MCF 10A (cell line): ENCODE measurements around the gene RXFP4. TPM values are rescaled to one million over a fixed set of nuclear protein-coding genes. Genes with fewer than 3 reads are reported as not detected.

Source experiments
- BruUV-seq: library from RNA; stranded (reverse); fragments of 400-500 nt; replicated peaks from 2 replicates; lab custom pipeline; 2021; lab: Mats Ljungman, UMichigan
- CTCF ChIA-PET: fragments of 300-600 bp; sonication (Branson Sonifier 250); formaldehyde crosslinking; extraction: SDS; loops from one replicate; lab custom pipeline; 2021; ENCODE audit warnings: antibody characterized with exemption, inconsistent platforms; lab: Yijun Ruan, JAX
- POLR2A ChIA-PET: fragments of 300-600, 350-650 bp; sonication (Branson Sonifier 250); formaldehyde crosslinking; extraction: SDS; loops from one replicate; lab custom pipeline; 2020; ENCODE audit warnings: antibody characterized with exemption, inconsistent platforms; lab: Yijun Ruan, JAX
- DNase-seq: peaks from one replicate; pipeline ENCODE4 v3.0.0-alpha.2; 2018; ENCODE audit not compliant: unreplicated experiment
- H3K27ac Mint-ChIP-seq: one replicate; pipeline ENCODE4 v1.8.0; 2022; ENCODE audit warnings: mild to moderate bottlenecking, low read depth, mixed read lengths; ENCODE audit not compliant: unreplicated experiment
- H3K27me3 Mint-ChIP-seq: one replicate; pipeline ENCODE4 v1.8.0; 2022; ENCODE audit warnings: mixed read lengths; ENCODE audit not compliant: insufficient read depth, unreplicated experiment
- H3K36me3 Mint-ChIP-seq: one replicate; pipeline ENCODE4 v1.8.0; 2022; ENCODE audit warnings: mild to moderate bottlenecking, moderate library complexity, mixed read lengths; ENCODE audit not compliant: insufficient read depth, unreplicated experiment
- H3K4me1 Mint-ChIP-seq: one replicate; pipeline ENCODE4 v1.8.0; 2022; ENCODE audit warnings: mixed read lengths; ENCODE audit not compliant: insufficient read depth, unreplicated experiment
- H3K4me3 Mint-ChIP-seq: one replicate; pipeline ENCODE4 v1.8.0; 2022; ENCODE audit warnings: mild to moderate bottlenecking, moderate library complexity, mixed read lengths; ENCODE audit not compliant: unreplicated experiment
- H3K9me3 Mint-ChIP-seq: one replicate; pipeline ENCODE4 v1.8.0; 2022; ENCODE audit warnings: mixed read lengths; ENCODE audit not compliant: unreplicated experiment
- CTCF ChIP-seq: fragments of 200-600 bp; IDR thresholded peaks from one replicate; pipeline ENCODE4 v1.8.0; 2022; ENCODE audit warnings: antibody characterized with exemption, mild to moderate bottlenecking; ENCODE audit not compliant: unreplicated experiment
- intact Hi-C: fragments of 100-400 bp; cut with micrococcal nuclease; formaldehyde crosslinking; loops from 2 replicates; pipeline ENCODE4 v1.14.1; 2022
- total RNA-seq: library from RNA; stranded (reverse); gene quantifications from 2 replicates; pipeline ENCODE4 v1.2.3, GENCODE V29; 2022

Gene RXFP4
- total RNA-seq, 1 experiment from 2014 or later: not detected

DNA sequence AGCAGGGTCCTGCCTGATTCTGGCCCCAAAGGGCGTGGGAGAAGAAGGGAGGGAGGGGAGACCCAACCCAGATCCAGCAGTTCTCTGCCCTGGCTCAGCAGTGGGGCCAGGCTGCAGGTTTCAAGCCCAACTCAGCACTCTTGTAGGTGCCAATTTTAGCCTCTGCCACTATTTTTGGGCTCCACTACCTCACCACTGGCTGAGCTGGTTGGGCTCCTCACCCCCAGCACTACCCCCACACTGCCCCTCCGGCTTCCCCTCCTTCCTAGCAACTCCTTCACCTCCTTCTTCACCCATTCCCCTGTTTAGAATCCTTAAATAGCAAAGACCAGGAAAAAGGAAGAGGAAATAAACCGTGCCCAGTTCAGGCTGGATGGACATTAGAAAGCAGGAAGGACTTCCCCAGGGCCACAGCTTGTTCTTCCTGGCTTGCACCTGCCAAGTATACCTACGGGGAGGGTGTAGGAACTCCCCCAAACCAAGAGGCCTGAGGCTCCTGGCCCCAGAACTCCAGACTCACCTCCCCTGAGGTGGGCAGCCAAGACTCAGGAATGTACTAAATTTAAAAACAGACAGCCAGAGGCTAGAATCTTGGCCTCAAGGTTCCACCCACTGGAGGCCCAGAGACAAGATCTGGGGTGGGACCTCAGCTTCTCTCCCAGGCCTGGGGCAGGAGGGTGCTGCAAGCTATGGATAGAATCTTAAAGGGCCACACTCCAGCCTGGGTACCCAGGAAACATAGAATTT, 38.3 kb downstream of the RXFP4 start:
- DNase-seq: peak; percentile 83
- no TSS peak for BruUV-seq
- peaks cover 87% of the 10 kb centered on the region for H3K4me1 Mint-ChIP-seq
- no peaks in the 10 kb centered on the region for H3K27me3 Mint-ChIP-seq
- ChIA-PET CTCF (interaction anchor here (0.6 to 11.9 kb wide), 9 partner anchors 9 to 150 kb away, joined by 4 to 136 read pairs (median 11); partner anchors contain the start of genes KHDC4 and RXFP4), POLR2A (interaction anchor here (0.6 to 13.3 kb wide), 15 partner anchors 9 to 753 kb away, joined by 3 to 294 read pairs (median 5); partner anchors contain the start of genes KHDC4, PMF1 and RXFP4)
- no peaks in the 10 kb centered on the region for H3K9me3 Mint-ChIP-seq
- H3K4me3 Mint-ChIP-seq: peak overlapping the region; percentile 81
- H3K36me3 Mint-ChIP-seq: peaks cover 20% of the 10 kb centered on the region
- peak overlapping the region; percentile 90 for H3K27ac Mint-ChIP-seq
- intact Hi-C loops: loop anchor here (1.0 to 10.0 kb wide), 2 partner anchors 17 to 255 kb away; no protein-coding TSS in a partner anchor
- TF ChIP-seq CTCF: no peak

GRCh38 chr1:155981266-155982088, 40.0 kb downstream of the RXFP4 start:
- CTCF ChIA-PET: interaction anchor here (0.5 to 11.9 kb wide), 12 partner anchors 7 to 611 kb away, joined by 3 to 136 read pairs (median 6); partner anchors contain the start of genes KHDC4 and RXFP4
- H3K9me3 Mint-ChIP-seq: no peaks in the 10 kb centered on the region

DNA sequence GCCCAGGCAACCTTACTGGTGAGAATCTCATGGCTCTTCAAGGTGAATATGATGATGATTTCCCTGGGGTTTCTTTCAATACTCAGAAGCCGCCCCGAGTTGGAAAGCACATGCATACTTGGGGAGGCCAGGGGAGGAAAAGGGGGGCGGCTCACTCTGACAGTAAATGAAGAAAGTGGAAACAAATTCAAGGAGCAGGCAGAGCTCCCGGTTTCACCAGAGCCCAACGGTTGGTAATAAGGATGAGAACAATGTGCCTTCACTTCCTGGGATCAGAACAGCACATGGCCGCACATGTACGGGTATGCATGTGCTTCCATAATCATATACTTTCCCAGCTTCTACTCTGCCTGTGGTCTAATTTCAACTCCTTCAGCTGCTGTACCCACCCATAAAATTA, 40.7 kb downstream of the RXFP4 start:
- no peaks in the 10 kb centered on the region for H3K27me3 Mint-ChIP-seq
- peaks cover 63% of the 10 kb centered on the region for H3K4me1 Mint-ChIP-seq
- H3K27ac Mint-ChIP-seq: peak overlapping the region; percentile 90
- intact Hi-C loops: loop anchor here (10.0 kb wide), 1 partner anchor 257 kb away; no protein-coding TSS in a partner anchor
- H3K9me3 Mint-ChIP-seq: no peaks in the 10 kb centered on the region
- TF ChIP-seq CTCF: no peak
- no peak for DNase-seq
- no TSS peak for BruUV-seq
- CTCF ChIA-PET: interaction anchor here (0.6 to 11.9 kb wide), 8 partner anchors 11 to 611 kb away, joined by 3 to 136 read pairs (median 4); partner anchors contain the start of gene RXFP4
- peaks cover 13% of the 10 kb centered on the region for H3K36me3 Mint-ChIP-seq
- POLR2A ChIA-PET: interaction anchor here (1.1 to 13.3 kb wide), 7 partner anchors 7 to 50 kb away, joined by 3 to 294 read pairs (median 14); partner anchors contain the start of genes KHDC4, RXFP4 and SSR2
- peak overlapping the region; percentile 81 for H3K4me3 Mint-ChIP-seq

More at GRCh38 chr1:155981266-155982088, 40.0 kb downstream of the RXFP4 start:
- intact Hi-C loops: loop anchor here (10.0 kb wide), 1 partner anchor 257 kb away; no protein-coding TSS in a partner anchor
- Mint-ChIP-seq H3K27me3 (no peaks in the 10 kb centered on the region), H3K27ac (peak overlapping the region; percentile 90), H3K4me3 (peak overlapping the region; percentile 81), H3K4me1 (peaks cover 69% of the 10 kb centered on the region), H3K36me3 (peaks cover 20% of the 10 kb centered on the region)
- POLR2A ChIA-PET: interaction anchor here (0.6 to 13.3 kb wide), 12 partner anchors 17 to 712 kb away, joined by 3 to 294 read pairs (median 4); partner anchors contain the start of genes KHDC4 and RXFP4
- peak; percentile 93 for DNase-seq
- no TSS peak for BruUV-seq
- TF ChIP-seq CTCF: no peak
